ENCODE measurements around the gene PNRC1. TPM values are rescaled to one million over a fixed set of nuclear protein-coding genes. Genes with fewer than 3 reads are reported as not detected.

Gene PNRC1
- total RNA-seq, 1 donor from 2014 or later, result 93.2 TPM

GRCh38 chr6:89048288-89048923 lies 32.1 kb upstream of the PNRC1 start:
- Histone ChIP-seq H3K36me3 (ENCODE audit: insufficient read depth, low read length) (no peaks in the 10 kb centered on the region), H4K20me1 (ENCODE audit: insufficient read depth, low read length) (no peaks in the 10 kb centered on the region), H3K4me3 (ENCODE audit: insufficient read depth, low read depth, low read length) (no peak overlapping the region), H3K4me2 (ENCODE audit: low read length) (no peak overlapping the region), H3K27me3 (ENCODE audit: insufficient read depth, low read length) (no peaks in the 10 kb centered on the region), H3K79me2 (ENCODE audit: insufficient read depth, low read length) (no peaks in the 10 kb centered on the region), H3K9ac (ENCODE audit: low read length) (no peak overlapping the region), H3K27ac (ENCODE audit: low read depth, low read length) (no peak overlapping the region), H2AFZ (ENCODE audit: low read depth, low read length) (no peak overlapping the region), H3K9me3 (ENCODE audit: insufficient read depth, low read depth, low read length) (no peaks in the 10 kb centered on the region), H3K4me1 (ENCODE audit: insufficient read depth, low read length) (no peaks in the 10 kb centered on the region)
- FAIRE-seq, result no peak
- H3K4me1 Mint-ChIP-seq (ENCODE audit: low read depth, unreplicated experiment), result no peaks in the 10 kb centered on the region
- no peak for TF ChIP-seq EZH2 (IDR thresholded peaks at IDR 0.05; ENCODE audit: insufficient read depth, low read length)
- TF ChIP-seq, protein P1, sequence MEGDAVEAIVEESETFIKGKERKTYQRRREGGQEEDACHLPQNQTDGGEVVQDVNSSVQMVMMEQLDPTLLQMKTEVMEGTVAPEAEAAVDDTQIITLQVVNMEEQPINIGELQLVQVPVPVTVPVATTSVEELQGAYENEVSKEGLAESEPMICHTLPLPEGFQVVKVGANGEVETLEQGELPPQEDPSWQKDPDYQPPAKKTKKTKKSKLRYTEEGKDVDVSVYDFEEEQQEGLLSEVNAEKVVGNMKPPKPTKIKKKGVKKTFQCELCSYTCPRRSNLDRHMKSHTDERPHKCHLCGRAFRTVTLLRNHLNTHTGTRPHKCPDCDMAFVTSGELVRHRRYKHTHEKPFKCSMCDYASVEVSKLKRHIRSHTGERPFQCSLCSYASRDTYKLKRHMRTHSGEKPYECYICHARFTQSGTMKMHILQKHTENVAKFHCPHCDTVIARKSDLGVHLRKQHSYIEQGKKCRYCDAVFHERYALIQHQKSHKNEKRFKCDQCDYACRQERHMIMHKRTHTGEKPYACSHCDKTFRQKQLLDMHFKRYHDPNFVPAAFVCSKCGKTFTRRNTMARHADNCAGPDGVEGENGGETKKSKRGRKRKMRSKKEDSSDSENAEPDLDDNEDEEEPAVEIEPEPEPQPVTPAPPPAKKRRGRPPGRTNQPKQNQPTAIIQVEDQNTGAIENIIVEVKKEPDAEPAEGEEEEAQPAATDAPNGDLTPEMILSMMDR (IDR thresholded peaks at IDR 0.05; ENCODE audit: insufficient read depth, low read depth, low read length), result no peak
- H3K27me3 Mint-ChIP-seq (ENCODE audit: low read depth, unreplicated experiment), result no peaks in the 10 kb centered on the region
- H3K27ac Mint-ChIP-seq (ENCODE audit: unreplicated experiment), result no peak overlapping the region
- DNase-seq (ENCODE audit: low read depth), result no peak
- no peaks in the 10 kb centered on the region for H3K36me3 Mint-ChIP-seq (ENCODE audit: low read depth, unreplicated experiment)
- no peaks in the 10 kb centered on the region for H3K9me3 Mint-ChIP-seq (ENCODE audit: unreplicated experiment)
- H3K4me3 Mint-ChIP-seq (ENCODE audit: unreplicated experiment), result no peak overlapping the region

- Histone ChIP-seq H3K36me3 (ENCODE audit: insufficient read depth, low read length) (no peaks in the 10 kb centered on the region), H3K79me2 (ENCODE audit: insufficient read depth, low read length) (no peaks in the 10 kb centered on the region), H3K4me3 (ENCODE audit: insufficient read depth, low read depth, low read length) (no peak overlapping the region), H3K9me3 (ENCODE audit: insufficient read depth, low read depth, low read length) (no peaks in the 10 kb centered on the region), H3K9ac (ENCODE audit: low read length) (no peak overlapping the region), H2AFZ (ENCODE audit: low read depth, low read length) (no peak overlapping the region), H4K20me1 (ENCODE audit: insufficient read depth, low read length) (no peaks in the 10 kb centered on the region), H3K27me3 (ENCODE audit: insufficient read depth, low read length) (no peaks in the 10 kb centered on the region), H3K4me1 (ENCODE audit: insufficient read depth, low read length) (no peaks in the 10 kb centered on the region), H3K4me2 (ENCODE audit: low read length) (no peak overlapping the region), H3K27ac (ENCODE audit: low read depth, low read length) (no peak overlapping the region)
- no peaks in the 10 kb centered on the region for H3K36me3 Mint-ChIP-seq (ENCODE audit: low read depth, unreplicated experiment)
- no peaks in the 10 kb centered on the region for H3K27me3 Mint-ChIP-seq (ENCODE audit: low read depth, unreplicated experiment)
- H3K27ac Mint-ChIP-seq (ENCODE audit: unreplicated experiment), result no peak overlapping the region
- TF ChIP-seq, protein P1 (IDR thresholded peaks at IDR 0.05; ENCODE audit: insufficient read depth, low read depth, low read length), result no peak
- TF ChIP-seq EZH2 (IDR thresholded peaks at IDR 0.05; ENCODE audit: insufficient read depth, low read length), result no peak
- no peaks in the 10 kb centered on the region for H3K4me1 Mint-ChIP-seq (ENCODE audit: low read depth, unreplicated experiment)
- FAIRE-seq, result no peak
- no peaks in the 10 kb centered on the region for H3K9me3 Mint-ChIP-seq (ENCODE audit: unreplicated experiment)
- no peak overlapping the region for H3K4me3 Mint-ChIP-seq (ENCODE audit: unreplicated experiment)
- DNase-seq (ENCODE audit: low read depth), result no peak
These were observed 31.6 kb upstream of the PNRC1 start for GRCh38 chr6:89048985-89049384.

DNA sequence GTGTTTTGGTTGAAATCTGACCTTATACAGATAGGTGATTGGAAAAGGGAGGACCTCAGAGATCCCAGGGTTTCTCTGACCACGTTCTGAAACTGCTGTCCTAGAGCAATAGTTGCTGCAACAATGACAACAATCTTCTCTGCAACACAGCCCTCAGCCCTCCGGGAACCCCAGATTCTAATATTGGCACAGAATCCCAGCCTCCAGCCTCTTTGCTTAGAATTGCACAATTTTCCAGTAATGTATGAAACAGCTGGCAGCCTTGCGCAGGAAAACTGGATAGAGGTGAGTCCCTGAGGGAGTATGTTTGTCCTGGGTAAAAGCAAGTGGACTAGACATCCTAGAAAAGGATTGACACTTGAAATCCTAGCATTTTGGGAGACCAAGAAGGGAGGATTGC lies 30.4 kb upstream of the PNRC1 start:
- H3K79me2 ChIP-seq (ENCODE audit: insufficient read depth, low read length), result no peaks in the 10 kb centered on the region
- Mint-ChIP-seq H3K27me3 (ENCODE audit: low read depth, unreplicated experiment) (no peaks in the 10 kb centered on the region), H3K27ac (ENCODE audit: unreplicated experiment) (peak overlapping the region; percentile 41), H3K36me3 (ENCODE audit: low read depth, unreplicated experiment) (no peaks in the 10 kb centered on the region), H3K4me3 (ENCODE audit: unreplicated experiment) (no peak overlapping the region), H3K9me3 (ENCODE audit: unreplicated experiment) (no peaks in the 10 kb centered on the region), H3K4me1 (ENCODE audit: low read depth, unreplicated experiment) (no peaks in the 10 kb centered on the region)
- H3K4me1 ChIP-seq (ENCODE audit: insufficient read depth, low read length), result no peaks in the 10 kb centered on the region
- H3K9me3 ChIP-seq (ENCODE audit: insufficient read depth, low read depth, low read length), result no peaks in the 10 kb centered on the region
- H3K4me2 ChIP-seq (ENCODE audit: low read length), result no peak overlapping the region
- no peak for TF ChIP-seq EZH2 (IDR thresholded peaks at IDR 0.05; ENCODE audit: insufficient read depth, low read length)
- TF ChIP-seq, protein P1 (IDR thresholded peaks at IDR 0.05; ENCODE audit: insufficient read depth, low read depth, low read length), result no peak
- no peaks in the 10 kb centered on the region for H3K36me3 ChIP-seq (ENCODE audit: insufficient read depth, low read length)
- FAIRE-seq, result no peak
- DNase-seq (ENCODE audit: low read depth), result no peak
- H3K4me3 ChIP-seq (ENCODE audit: insufficient read depth, low read depth, low read length), result no peak overlapping the region
- H3K9ac ChIP-seq (ENCODE audit: low read length), result no peak overlapping the region
- H4K20me1 ChIP-seq (ENCODE audit: insufficient read depth, low read length), result no peaks in the 10 kb centered on the region
- no peak overlapping the region for H2AFZ ChIP-seq (ENCODE audit: low read depth, low read length)
- no peaks in the 10 kb centered on the region for H3K27me3 ChIP-seq (ENCODE audit: insufficient read depth, low read length)
- no peak overlapping the region for H3K27ac ChIP-seq (ENCODE audit: low read depth, low read length)

All from astrocyte (in vitro differentiated cells and primary cell).